ENCODE data around the gene RSL24D1.

Gene RSL24D1

DNA sequence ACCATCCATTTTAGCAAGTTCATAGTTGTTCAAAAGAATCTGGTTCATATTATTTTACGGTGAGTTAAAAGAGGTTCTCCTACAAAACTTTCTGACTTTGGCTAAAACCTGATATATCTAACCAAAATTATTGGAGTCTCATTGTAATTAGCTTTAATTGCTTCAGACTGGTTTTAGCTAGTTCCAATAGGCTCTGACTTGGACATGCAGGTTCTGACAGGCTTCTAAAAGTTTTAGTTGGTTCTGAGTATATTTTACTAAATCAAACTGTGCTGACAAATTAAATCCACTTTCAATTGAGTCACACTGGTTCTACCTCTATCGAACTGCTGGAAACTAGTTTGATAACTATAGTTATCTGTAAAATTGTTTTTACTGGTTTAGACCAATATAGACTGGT, 42.1 kb upstream of the RSL24D1 start:
- no peak for TF ChIP-seq ZFX (IDR thresholded peaks at IDR 0.05; ENCODE audit: borderline replicate concordance)
- TF ChIP-seq, protein P1, sequence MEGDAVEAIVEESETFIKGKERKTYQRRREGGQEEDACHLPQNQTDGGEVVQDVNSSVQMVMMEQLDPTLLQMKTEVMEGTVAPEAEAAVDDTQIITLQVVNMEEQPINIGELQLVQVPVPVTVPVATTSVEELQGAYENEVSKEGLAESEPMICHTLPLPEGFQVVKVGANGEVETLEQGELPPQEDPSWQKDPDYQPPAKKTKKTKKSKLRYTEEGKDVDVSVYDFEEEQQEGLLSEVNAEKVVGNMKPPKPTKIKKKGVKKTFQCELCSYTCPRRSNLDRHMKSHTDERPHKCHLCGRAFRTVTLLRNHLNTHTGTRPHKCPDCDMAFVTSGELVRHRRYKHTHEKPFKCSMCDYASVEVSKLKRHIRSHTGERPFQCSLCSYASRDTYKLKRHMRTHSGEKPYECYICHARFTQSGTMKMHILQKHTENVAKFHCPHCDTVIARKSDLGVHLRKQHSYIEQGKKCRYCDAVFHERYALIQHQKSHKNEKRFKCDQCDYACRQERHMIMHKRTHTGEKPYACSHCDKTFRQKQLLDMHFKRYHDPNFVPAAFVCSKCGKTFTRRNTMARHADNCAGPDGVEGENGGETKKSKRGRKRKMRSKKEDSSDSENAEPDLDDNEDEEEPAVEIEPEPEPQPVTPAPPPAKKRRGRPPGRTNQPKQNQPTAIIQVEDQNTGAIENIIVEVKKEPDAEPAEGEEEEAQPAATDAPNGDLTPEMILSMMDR (IDR thresholded peaks at IDR 0.05): no peak
- no peak overlapping the region for H3K27ac ChIP-seq

DNA sequence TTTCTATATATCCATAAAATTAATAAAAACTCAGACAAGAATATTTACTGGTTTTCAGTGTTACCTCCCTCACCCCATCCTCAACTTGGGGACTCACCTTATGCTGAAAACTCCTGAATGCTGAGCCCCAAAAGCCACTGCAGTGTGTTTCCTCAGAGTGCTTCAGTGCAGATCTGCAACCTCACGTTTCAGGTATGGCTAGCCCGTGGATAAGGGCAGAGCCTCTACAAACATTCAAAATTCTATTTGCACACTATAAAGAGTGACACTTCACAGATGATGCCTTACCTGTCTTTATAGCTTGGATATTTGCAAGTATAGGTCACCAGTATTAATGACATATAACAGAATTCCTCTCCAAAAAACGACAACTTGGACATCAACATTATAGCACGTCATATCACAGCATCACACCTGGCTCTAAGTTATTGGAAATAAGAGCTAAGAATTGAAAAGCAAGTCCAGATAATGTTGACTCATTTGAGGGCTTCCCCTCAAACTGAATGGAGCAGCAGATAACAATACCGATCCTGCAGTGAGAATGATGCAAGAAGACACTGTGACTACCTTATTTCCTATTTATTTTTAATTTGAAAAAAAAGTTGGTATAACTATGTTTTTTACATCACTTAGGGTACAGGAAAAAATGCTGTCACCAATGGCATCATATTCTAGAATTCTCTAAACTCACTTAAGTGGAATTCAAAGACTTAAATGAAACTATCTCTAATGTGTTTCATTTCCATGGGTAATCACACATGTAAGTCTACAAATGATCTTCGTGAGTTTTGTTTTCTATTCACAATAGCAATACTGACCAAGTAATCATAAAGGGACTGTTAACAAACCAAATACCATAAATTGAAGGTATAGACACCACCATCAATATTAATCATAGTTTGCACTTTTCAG, 40.7 kb upstream of the RSL24D1 start:
- TF ChIP-seq, protein P1 (IDR thresholded peaks at IDR 0.05): no peak
- no peak for TF ChIP-seq ZFX (IDR thresholded peaks at IDR 0.05; ENCODE audit: borderline replicate concordance)
- no peak overlapping the region for H3K27ac ChIP-seq

DNA sequence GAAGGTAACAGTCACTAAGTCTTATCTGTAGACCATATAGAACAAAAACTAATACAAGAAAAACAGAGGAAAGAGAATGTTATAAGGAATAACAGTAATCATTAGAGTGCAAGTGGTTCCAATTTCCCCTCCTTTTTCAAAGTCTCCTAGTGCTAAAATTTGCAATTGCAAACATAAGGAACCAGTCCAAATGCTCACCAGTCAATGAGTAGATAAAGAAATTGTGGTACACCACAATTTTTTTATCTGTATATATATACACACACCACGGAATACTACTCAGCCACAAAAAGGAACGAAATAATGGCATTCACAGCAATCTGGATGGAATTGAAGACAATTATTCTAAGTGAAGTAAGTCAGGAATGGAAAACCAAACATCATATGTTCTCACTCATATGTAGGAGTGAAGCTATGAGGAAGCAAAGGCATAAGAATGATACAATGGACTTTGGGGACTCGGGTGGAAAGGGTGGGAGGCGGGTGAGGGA, 38.9 kb upstream of the RSL24D1 start:
- TF ChIP-seq ZFX (IDR thresholded peaks at IDR 0.05; ENCODE audit: borderline replicate concordance): no peak
- TF ChIP-seq, protein P1 (IDR thresholded peaks at IDR 0.05): no peak
- no peak overlapping the region for H3K27ac ChIP-seq

DNA sequence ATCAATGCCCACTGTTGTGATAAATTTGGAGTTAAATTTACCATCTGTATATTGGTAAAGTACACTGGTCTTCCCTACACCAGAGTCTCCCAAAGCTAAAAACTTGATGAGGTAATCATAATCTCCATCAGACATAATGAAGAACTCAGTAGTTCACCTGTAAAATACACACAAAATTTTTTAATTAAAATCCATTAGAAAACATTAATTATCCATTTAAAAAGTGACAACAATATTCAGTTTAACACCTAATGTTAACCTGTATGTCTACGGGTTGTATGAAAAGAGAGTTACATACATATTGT, 38.0 kb upstream of the RSL24D1 start:
- TF ChIP-seq, protein P1 (IDR thresholded peaks at IDR 0.05): no peak
- TF ChIP-seq ZFX (IDR thresholded peaks at IDR 0.05; ENCODE audit: borderline replicate concordance): no peak

DNA sequence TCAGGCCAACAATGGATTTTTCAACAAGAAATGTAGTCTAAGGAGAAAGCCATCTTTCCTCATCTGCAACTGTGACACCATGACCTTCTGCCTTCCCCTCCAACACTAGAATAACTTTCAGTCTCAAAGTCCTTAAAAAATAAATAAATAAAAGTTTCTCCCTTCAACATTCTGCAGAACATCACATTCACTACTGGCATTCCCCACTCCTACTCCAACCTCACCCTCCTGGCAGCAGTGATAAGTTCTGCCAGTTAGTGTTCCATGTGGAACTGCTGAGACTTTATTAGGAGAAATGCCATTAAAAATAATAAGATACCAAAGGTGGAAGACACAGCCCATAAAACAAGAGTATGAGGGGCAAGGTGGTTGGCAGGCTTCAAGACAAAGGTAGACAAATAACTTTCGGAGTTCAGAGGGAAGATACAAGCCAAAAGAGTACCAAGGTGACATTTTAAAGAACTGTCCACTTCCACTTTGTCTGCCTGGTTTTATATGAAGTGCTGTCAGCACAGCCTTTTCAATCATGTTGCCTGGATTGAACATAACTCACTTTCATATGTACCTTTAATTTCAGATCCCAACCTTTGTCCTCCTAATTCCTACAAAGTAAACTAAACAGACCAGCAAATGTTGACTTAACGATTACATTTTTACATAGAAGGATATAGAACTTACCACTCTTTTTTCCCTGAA, 37.5 kb upstream of the RSL24D1 start:
- peak overlapping the region; percentile 57 for H3K27ac ChIP-seq
- TF ChIP-seq, protein P1 (IDR thresholded peaks at IDR 0.05): no peak
- no peak for TF ChIP-seq ZFX (IDR thresholded peaks at IDR 0.05; ENCODE audit: borderline replicate concordance)

More for the DNA sequence above, 38.0 kb upstream of the RSL24D1 start:
- H3K27ac ChIP-seq: peak overlapping the region; percentile 57

DNA sequence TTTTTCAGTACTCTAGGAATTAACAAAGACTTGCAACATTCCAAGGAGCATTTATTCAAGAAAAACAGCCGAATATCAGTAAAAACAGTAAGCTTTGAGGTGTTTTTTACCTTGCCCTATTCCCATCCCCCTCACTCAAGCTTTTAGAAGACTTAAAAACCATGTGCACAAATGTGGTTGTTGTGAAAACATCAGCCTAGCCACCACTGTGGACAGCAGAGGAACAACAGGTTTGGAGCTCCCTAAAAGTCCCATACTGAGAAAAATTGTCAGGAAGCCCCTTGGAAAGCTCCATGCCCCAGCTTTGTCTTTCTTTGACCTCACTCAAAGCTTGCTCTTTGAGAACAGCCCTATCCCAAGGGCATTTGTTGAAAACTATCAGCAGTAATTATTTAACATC, 34.7 kb upstream of the RSL24D1 start:
- no peak for TF ChIP-seq ZFX (IDR thresholded peaks at IDR 0.05; ENCODE audit: borderline replicate concordance)
- TF ChIP-seq, protein P1 (IDR thresholded peaks at IDR 0.05): no peak
- no peak overlapping the region for H3K27ac ChIP-seq

DNA sequence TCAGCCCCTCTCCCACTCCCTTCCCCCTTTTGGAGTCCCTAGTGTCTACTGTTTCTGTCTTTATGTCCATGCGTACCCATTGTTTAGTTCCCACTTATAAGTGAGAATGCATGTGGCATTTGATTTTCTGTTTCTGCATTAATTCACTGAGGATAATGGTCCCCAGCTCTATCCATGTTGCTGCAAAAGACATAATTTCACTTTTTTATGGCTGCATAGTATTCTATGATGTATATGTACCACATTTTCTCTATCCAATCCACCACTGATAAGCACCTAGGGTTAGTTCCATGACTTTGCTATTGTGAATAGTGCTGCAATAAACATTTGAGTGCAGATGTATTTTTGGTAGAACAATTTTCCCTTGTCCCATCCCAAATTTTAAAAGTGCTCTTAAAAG, 34.2 kb upstream of the RSL24D1 start:
- H3K27ac ChIP-seq: no peak overlapping the region
- TF ChIP-seq ZFX (IDR thresholded peaks at IDR 0.05; ENCODE audit: borderline replicate concordance): no peak
- TF ChIP-seq, protein P1 (IDR thresholded peaks at IDR 0.05): no peak
